Stimulated activated CD4-positive, alpha-beta T cell treated with anti-CD3 and anti-CD28 coated beads, Interleukin-1b, Interleukin-23, amount 100 ng/mL, for 48 hours (primary cell): ENCODE measurements around the gene SEC16A.
"Not testable (repeated sequence)": the region's sequence is repeated elsewhere in the genome, so short reads cannot be mapped to it uniquely, and the experiment has no call there.

Experiments used
- DNase-seq: peaks from one replicate; pipeline ENCODE4 v3.0.0-alpha.2; 2020

The SEC16A gene

GRCh38 chr9:136416914-136417313 lies 65.9 kb downstream of the SEC16A start:
- DNase-seq = no peak

GRCh38 chr9:136416427-136416826 lies 66.4 kb downstream of the SEC16A start:
- DNase-seq = no peak

DNA sequence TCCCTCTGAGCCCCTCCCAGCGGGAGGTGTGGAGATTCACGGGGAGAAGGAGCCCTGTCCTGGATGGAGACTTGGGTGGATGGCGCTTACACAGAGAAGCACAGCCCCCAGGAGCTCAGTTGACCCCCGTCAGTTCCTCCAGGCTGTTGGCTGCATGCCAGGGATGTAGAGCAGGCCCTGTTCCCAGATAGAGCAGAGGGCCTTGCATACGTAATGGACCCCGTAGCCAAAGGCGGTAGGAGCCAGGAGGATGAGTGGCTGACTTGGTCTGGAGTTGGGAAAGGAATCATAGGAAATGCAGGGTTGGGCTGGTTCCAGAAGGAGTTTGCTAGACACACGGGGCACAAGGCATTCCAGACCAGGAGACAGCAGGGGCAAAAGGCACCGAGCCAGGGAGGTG lies 69.9 kb downstream of the SEC16A start:
- no peak for DNase-seq

DNA sequence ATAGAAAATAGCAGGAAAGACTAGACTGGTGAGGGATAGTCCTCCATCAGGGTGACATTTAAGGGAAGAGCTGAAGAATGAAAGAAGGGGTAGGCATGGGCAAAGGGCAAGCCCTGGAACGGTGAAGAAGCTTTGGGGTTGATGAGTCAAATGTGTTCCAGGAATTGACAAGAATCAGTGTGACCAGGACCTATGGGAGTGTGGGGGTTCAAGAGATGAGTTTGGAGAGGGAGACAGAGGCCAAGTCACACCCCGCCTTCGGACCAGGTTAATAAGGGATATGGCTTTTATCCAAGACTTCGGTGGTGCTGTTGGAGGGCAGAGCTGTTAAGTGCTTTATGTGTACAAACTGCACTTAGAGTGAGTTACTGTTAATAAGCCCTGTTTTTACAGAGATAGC lies 71.5 kb downstream of the SEC16A start:
- DNase-seq = no peak

- DNase-seq = peak; percentile 95
Measured at GRCh38 chr9:136410500-136411287, 72.1 kb downstream of the SEC16A start, which contains the start of the genes ENTR1 and PMPCA. Gene ENTR1, minus strand, starts transcription at chr9:136410614. Its CDS starts 217 bp downstream, at chr9:136410397. Gene PMPCA, plus strand, starts transcription at chr9:136410658. Its CDS starts 11 bp downstream, at chr9:136410669.

GRCh38 chr9:136409557-136410455 lies 73.0 kb downstream of the SEC16A start:
- DNase-seq = peak; percentile 40

GRCh38 chr9:136407911-136408310 lies 74.9 kb downstream of the SEC16A start:
- no peak for DNase-seq

GRCh38 chr9:136407061-136407460 lies 75.8 kb downstream of the SEC16A start:
- not testable (repeated sequence) for DNase-seq

GRCh38 chr9:136405904-136406303 lies 76.9 kb downstream of the SEC16A start:
- not testable (repeated sequence) for DNase-seq

GRCh38 chr9:136405481-136405880 lies 77.4 kb downstream of the SEC16A start:
- no peak for DNase-seq

DNA sequence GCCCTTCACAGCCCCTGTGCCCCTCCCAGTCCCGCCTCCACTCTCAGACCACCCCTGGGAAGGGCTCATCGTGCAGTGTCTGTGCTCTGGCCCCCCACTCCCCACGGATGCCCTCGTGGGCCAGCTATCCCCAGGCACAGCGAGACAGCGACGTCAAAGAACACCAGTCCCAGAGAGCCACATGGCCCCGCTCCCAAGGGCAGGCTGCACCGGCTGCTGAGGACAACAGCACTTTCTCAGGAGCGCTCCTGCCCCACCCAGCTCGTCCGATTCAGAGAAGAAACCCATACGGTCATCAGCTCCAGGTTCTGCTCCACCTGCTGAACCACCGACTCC lies 78.1 kb downstream of the SEC16A start:
- no peak for DNase-seq

- peak; percentile 54 for DNase-seq
Measured at GRCh38 chr9:136403915-136404800, 78.7 kb downstream of the SEC16A start.

- DNase-seq = peak; percentile 80
Measured at GRCh38 chr9:136403538-136403914, 79.3 kb downstream of the SEC16A start.

DNA sequence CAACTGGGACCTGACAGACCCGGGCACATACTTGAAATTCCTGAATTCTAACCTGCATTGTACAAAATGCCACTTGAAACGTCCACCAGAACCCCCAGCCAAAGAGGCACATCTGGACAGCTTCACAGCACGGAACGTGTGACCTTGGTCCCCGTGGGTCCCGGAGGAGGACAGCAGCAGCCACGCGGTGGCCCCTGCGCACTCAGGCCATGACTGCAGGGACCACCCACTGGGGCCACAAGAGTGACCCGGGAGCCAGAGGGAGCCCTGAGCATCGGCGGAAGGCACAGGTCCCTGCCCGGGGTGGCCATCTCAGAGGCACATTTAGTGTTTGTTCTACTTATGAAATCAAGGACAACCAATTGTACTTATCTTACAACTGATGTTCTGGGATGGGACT lies 80.8 kb downstream of the SEC16A start:
- DNase-seq = no peak

- no peak for DNase-seq
Measured at GRCh38 chr9:136401173-136401922, 81.5 kb downstream of the SEC16A start.

DNA sequence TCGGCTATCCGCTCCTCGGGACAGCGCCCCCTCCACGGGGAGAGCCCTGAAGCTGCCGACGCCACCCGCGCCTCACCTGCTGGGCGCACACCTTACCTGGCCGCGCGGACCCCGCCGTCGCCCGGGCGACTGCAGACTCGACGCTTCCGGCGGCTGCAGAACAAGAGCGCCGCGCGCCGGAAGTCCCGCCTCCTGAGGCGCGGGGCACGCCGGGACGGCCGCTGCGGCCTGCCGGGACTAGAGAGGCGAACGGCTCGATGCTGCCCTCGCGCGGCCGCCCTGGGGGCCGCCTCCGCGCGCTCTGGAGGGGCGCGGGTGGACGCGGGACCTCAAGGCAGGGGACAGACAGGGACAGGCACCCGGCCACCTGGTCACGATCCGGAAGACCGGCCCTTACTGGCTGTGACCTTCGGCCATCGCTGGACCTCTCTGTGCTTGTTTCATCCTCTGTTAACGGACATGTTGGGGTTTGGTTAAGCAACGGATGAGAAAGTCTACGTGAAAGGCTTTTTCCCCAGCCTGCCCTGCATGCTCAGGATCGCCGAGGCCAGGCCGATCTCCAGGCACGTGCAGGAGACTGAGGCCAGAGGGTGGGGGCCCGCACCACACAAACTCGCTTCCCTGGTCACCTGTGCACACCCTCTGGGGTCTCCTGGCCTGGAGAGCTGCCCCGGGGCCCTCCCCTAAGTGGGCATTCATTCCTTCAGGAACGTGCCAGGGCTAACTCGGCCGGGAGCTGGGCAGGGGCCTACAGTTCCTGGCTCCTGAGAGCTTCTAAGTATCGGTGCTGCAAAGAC lies 82.6 kb downstream of the SEC16A start, which contains the start of gene SNAPC4:
Gene SNAPC4 (minus strand): TSS at position 133 of the 797 bp plus-strand sequence. CDS start 1,742 bp downstream, outside the sequence.
- peak; percentile 85 for DNase-seq

DNA sequence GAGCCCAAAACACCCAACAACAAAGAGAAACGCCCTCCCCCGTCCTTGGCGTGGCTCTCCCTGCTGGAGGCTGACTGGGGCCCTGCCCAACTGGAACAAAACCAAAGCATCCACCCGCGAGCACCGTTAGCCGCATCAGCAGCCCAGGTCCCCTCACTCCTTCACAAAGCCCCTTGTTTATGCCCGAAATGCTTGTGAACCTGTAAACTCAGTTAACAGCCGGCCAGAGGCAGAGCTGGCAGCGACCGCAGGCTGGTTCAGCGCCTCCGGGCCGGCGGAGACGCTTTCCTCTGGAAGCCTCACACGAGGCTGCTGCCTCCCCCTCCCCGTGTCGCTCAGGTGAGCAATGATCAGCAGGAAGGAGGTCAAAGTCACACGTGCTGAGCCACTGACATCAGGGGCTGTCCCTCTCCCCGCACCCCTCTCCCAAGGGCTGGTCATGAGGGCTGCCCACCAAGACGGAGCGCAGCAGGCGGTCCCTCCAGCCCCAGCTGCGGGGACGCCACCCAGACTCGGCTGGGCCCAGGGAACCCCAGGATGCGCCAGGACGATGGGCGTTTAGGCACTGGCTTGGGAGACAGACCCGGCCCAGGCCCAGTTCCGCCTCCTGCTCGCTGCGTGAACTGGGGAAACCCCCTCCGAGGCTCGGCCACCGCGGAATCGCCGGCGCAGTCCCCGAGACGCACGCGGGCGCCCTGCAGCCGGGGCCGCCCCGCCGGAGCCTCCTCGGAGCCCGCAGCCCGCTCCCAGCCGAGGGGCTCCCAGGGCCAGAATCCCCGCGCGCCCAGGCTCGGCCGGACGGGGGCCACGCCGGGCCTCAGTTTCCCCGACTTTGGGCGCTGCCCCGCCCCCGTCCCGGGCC lies 83.4 kb downstream of the SEC16A start:
- peak; percentile 47 for DNase-seq

GRCh38 chr9:136398286-136398685 lies 84.6 kb downstream of the SEC16A start:
- no peak for DNase-seq

DNA sequence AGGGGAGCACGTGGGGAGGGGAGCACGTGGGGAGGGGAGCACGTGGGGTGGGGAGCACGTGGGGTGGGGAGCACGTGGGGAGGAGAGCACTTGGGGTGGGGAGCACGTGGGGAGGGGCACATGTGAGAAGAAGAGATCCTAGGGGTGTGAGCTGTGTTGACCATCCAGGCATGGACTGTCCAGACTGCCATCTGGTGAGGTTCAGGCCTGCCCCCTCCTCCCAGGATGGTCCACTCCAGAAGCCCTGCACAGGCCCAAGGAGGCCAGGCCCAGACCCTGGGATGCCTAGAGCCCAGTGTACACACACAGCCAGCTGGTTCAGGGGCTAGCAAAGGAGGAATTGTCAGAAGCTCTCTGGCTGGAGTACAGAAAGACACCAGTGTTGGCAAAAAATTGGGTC lies 85.2 kb downstream of the SEC16A start:
- DNase-seq = no peak

DNA sequence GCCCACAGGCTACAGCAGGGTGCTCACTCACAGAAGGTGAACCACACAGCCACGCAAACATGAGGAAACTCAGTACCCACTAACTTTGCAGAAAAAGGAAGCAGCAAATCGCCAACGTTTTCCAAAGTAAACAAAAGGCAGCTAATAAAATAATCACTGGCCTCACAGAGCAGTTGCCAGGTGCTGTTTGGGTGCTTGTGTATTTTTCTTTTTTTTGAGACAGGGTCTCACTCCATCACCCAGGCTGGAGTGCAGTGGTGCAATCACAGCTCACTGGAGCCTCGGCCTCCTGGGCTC lies 86.7 kb downstream of the SEC16A start:
- no peak for DNase-seq
